SK-N-SH treated with all-trans-retinoic acid at 6 μM for 48 hours (cell line): Measurements from ENCODE around the gene IGF2R.

Experiments
- ATAC-seq: fragments of 200-7000 bp; cut with Tn5 transposase; 3 replicates; pipeline ENCODE4 v1.9.1; 2020; ENCODE audit warnings: mild to moderate bottlenecking, moderate library complexity
- ARNTL ChIP-seq: fragments of 450-650 bp; formaldehyde crosslinking; IDR thresholded peaks from 2 replicates; pipeline ENCODE4 v1.5.0; 2020; ENCODE audit warnings: low read depth, mild to moderate bottlenecking, moderate library complexity, borderline replicate concordance
- BACH2 ChIP-seq: fragments of 250-450 bp; sonication (Bioruptor Pico); IDR thresholded peaks from 2 replicates; pipeline ENCODE4 v1.9.0; 2021; ENCODE audit warnings: mild to moderate bottlenecking, borderline replicate concordance
- CREB5 ChIP-seq: fragments of 250-450 bp; sonication (Bioruptor Pico); IDR thresholded peaks from 2 replicates; pipeline ENCODE4 v1.5.1; 2020; ENCODE audit warnings: low read depth, mild to moderate bottlenecking, moderate library complexity
- CSDC2 ChIP-seq: fragments of 250-450 bp; sonication (Bioruptor Pico); IDR thresholded peaks from 2 replicates; pipeline ENCODE4 v1.5.0; 2020; ENCODE audit warnings: mild to moderate bottlenecking, moderate library complexity
- CSRNP3 ChIP-seq: fragments of 250-450 bp; sonication (Bioruptor Pico); IDR thresholded peaks from 2 replicates; pipeline ENCODE4 v1.5.1; 2021; ENCODE audit warnings: mild to moderate bottlenecking, moderate library complexity
- ISL1 ChIP-seq: fragments of 250-450 bp; sonication (Bioruptor Pico); IDR thresholded peaks from 2 replicates; pipeline ENCODE4 v2.1.2; 2022; ENCODE audit warnings: mild to moderate bottlenecking, moderate library complexity
- OSR1 ChIP-seq: fragments of 250-450 bp; sonication (Bioruptor Pico); IDR thresholded peaks from 2 replicates; pipeline ENCODE4 v1.8.0; 2022; ENCODE audit warnings: moderate library complexity, mild to moderate bottlenecking, inconsistent platforms
- PATZ1 ChIP-seq: fragments of 250-450 bp; sonication (Bioruptor Pico); IDR thresholded peaks from 2 replicates; pipeline ENCODE4 v1.8.0; 2020; ENCODE audit warnings: mild to moderate bottlenecking, moderate library complexity, borderline replicate concordance
- POU6F1 ChIP-seq: fragments of 250-450 bp; sonication (Bioruptor Pico); IDR thresholded peaks from 2 replicates; pipeline ENCODE4 v1.8.0; 2021; ENCODE audit warnings: low read depth, mild to moderate bottlenecking, moderate library complexity, borderline replicate concordance
- PPARA ChIP-seq: fragments of 250-450 bp; sonication (Bioruptor Pico); IDR thresholded peaks from 2 replicates; pipeline ENCODE4 v1.5.0; 2020; ENCODE audit warnings: mild to moderate bottlenecking, borderline replicate concordance
- RARB ChIP-seq: fragments of 250-450 bp; sonication (Bioruptor Pico); IDR thresholded peaks from 2 replicates; pipeline ENCODE4 v1.8.0; 2021; ENCODE audit warnings: mild to moderate bottlenecking, moderate library complexity
- SNAI2 ChIP-seq: fragments of 250-450 bp; sonication (Bioruptor Pico); IDR thresholded peaks from 2 replicates; pipeline ENCODE4 v1.5.0; 2020; ENCODE audit warnings: mild to moderate bottlenecking, moderate library complexity
- TCF4 ChIP-seq: fragments of 250-450 bp; sonication (Bioruptor Pico); IDR thresholded peaks from 2 replicates; pipeline ENCODE4 v1.8.0; 2021; ENCODE audit warnings: mild to moderate bottlenecking, moderate library complexity, borderline replicate concordance
- TOX ChIP-seq: fragments of 250-450 bp; sonication (Bioruptor Pico); IDR thresholded peaks from 2 replicates; pipeline ENCODE4 v1.8.0; 2021; ENCODE audit warnings: mild to moderate bottlenecking, moderate library complexity, borderline replicate concordance
- ZC3H10 ChIP-seq: fragments of 250-450 bp; sonication (Bioruptor Pico); IDR thresholded peaks from 2 replicates; pipeline ENCODE4 v1.5.1; 2021; ENCODE audit warnings: mild to moderate bottlenecking, moderate library complexity
- ZFP3 ChIP-seq: fragments of 250-450 bp; sonication (Bioruptor Pico); IDR thresholded peaks from 2 replicates; pipeline ENCODE4 v1.5.0; 2020; ENCODE audit warnings: mild to moderate bottlenecking, moderate library complexity
- ZFP30 ChIP-seq: fragments of 450-650 bp; formaldehyde crosslinking; IDR thresholded peaks from 2 replicates; pipeline ENCODE4 v1.5.0; 2022; ENCODE audit warnings: mild to moderate bottlenecking, moderate library complexity
- ZNF565 ChIP-seq: fragments of 450-650 bp; formaldehyde crosslinking; conservative IDR thresholded peaks from 2 replicates; pipeline ENCODE4 v1.5.0; 2020; ENCODE audit warnings: low read depth, mild to moderate bottlenecking, moderate library complexity
- ZNF70 ChIP-seq: fragments of 450-650 bp; formaldehyde crosslinking; IDR thresholded peaks from 2 replicates; pipeline ENCODE4 v1.5.0; 2020; ENCODE audit warnings: mild to moderate bottlenecking, moderate library complexity

The IGF2R gene

GRCh38 chr6:160129881-160130615 lies 161.2 kb downstream of the IGF2R start:
- TF ChIP-seq BACH2 (CRISPR knock-in tag) (no peak), ISL1 (no peak), POU6F1 (CRISPR knock-in tag) (no peak), RARB (CRISPR knock-in tag) (no peak), CSRNP3 (CRISPR knock-in tag) (no peak), CSDC2 (CRISPR knock-in tag) (no peak), ZFP3 (no peak), ZC3H10 (CRISPR knock-in tag) (no peak), SNAI2 (CRISPR knock-in tag) (no peak)

GRCh38 chr6:160130729-160131484 lies 162.0 kb downstream of the IGF2R start:
- TF ChIP-seq TOX (CRISPR knock-in tag) (no peak), ZNF70 (CRISPR knock-in tag) (no peak), PPARA (CRISPR knock-in tag) (no peak), PATZ1 (CRISPR knock-in tag) (no peak), CSDC2 (CRISPR knock-in tag) (no peak), OSR1 (CRISPR knock-in tag) (no peak), ARNTL (CRISPR knock-in tag) (no peak), POU6F1 (CRISPR knock-in tag) (no peak)
- ATAC-seq: no peak

More at GRCh38 chr6:160129881-160130615, 161.2 kb downstream of the IGF2R start:
- no peak for ATAC-seq

- no peak for ATAC-seq
- TF ChIP-seq ARNTL (CRISPR knock-in tag) (no peak), BACH2 (CRISPR knock-in tag) (no peak), PATZ1 (CRISPR knock-in tag) (no peak), ZNF70 (CRISPR knock-in tag) (no peak), CSDC2 (CRISPR knock-in tag) (no peak)
These were observed 162.9 kb downstream of the IGF2R start for GRCh38 chr6:160131636-160132296.

- TF ChIP-seq BACH2 (CRISPR knock-in tag) (no peak), ZFP30 (no peak), TCF4 (CRISPR knock-in tag) (no peak), ZFP3 (no peak), ZC3H10 (CRISPR knock-in tag) (no peak), ZNF565 (CRISPR knock-in tag) (no peak), SNAI2 (CRISPR knock-in tag) (no peak), OSR1 (CRISPR knock-in tag) (no peak), PATZ1 (CRISPR knock-in tag) (no peak), PPARA (CRISPR knock-in tag) (no peak), TOX (CRISPR knock-in tag) (no peak), RARB (CRISPR knock-in tag) (no peak), CREB5 (CRISPR knock-in tag) (no peak), ISL1 (no peak), CSDC2 (CRISPR knock-in tag) (no peak)
- ATAC-seq: no peak
These were observed 163.4 kb downstream of the IGF2R start for GRCh38 chr6:160132297-160132637.
